ENCODE data around the gene CFAP74.

DNA sequence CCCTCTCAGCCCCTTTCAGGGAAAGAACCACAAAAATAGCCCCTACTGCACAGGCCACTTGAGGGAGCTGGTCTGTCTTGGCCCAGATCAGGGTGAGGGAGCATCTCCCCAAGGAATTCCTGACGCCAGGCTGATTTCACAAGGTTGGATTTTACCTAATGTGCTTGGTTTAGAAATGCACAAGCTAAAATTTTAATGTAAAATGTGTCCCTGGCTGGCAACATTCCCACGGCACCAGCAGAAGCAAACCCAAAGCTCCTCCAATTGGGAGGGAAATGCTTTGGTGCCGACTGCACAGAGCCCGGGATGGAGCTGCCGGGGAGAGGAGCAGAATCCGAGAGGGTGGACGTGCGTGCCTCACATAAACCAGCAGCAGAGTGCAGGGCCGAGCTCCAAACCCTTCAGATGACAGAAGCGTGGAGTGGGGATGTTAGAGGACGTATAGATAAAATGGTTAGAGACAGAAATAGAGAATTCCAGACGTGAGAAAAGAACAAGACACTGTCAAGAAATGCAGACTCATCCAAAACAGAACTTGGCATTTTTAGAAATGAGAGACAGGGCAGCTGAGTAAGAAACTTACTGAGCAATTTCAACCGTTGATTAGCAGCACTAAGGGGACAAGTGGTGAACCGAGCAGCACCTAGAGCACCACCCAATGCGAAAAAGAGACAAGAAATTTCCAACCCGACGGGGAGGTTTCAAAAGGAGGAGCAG, 42.9 kb downstream of the CFAP74 start:
- TF ChIP-seq, protein P1, sequence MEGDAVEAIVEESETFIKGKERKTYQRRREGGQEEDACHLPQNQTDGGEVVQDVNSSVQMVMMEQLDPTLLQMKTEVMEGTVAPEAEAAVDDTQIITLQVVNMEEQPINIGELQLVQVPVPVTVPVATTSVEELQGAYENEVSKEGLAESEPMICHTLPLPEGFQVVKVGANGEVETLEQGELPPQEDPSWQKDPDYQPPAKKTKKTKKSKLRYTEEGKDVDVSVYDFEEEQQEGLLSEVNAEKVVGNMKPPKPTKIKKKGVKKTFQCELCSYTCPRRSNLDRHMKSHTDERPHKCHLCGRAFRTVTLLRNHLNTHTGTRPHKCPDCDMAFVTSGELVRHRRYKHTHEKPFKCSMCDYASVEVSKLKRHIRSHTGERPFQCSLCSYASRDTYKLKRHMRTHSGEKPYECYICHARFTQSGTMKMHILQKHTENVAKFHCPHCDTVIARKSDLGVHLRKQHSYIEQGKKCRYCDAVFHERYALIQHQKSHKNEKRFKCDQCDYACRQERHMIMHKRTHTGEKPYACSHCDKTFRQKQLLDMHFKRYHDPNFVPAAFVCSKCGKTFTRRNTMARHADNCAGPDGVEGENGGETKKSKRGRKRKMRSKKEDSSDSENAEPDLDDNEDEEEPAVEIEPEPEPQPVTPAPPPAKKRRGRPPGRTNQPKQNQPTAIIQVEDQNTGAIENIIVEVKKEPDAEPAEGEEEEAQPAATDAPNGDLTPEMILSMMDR (conservative IDR thresholded peaks at IDR 0.05; ENCODE audit: low read depth, low read length) = no peak
- TF ChIP-seq NFE2L2 (IDR thresholded peaks at IDR 0.05; ENCODE audit: low read depth, low read length) (no peak), CEBPB (IDR thresholded peaks at IDR 0.05; ENCODE audit: low read depth, low read length) (no peak), POLR2A (IDR thresholded peaks at IDR 0.05; ENCODE audit: low read depth, low read length) (no peak), RFX5 (IDR thresholded peaks at IDR 0.05; ENCODE audit: low read depth, low read length) (no peak), RAD21 (IDR thresholded peaks at IDR 0.05; ENCODE audit: low read length) (no peak), MAZ (IDR thresholded peaks at IDR 0.05; ENCODE audit: borderline replicate concordance, low read depth, low read length) (no peak)
